ENCODE results near the gene FGFR4. TPM values are rescaled to one million over a fixed set of nuclear protein-coding genes. Genes with fewer than 3 reads are reported as not detected.

FGFR4 gene
- total and polyA plus RNA-seq, 2 donors from 2014 or later, result 50.2 to 72.6 TPM

GRCh38 chr5:177126771-177127170 lies 40.1 kb downstream of the FGFR4 start:
- intact Hi-C loops (cut with DNase I), result no loop called here
- Histone ChIP-seq H3K27me3 (ENCODE audit: control insufficient read depth, insufficient read depth, low read length) (no peaks in the 10 kb centered on the region), H3K9me3 (ENCODE audit: control insufficient read depth in 2 of 3, insufficient read depth in 1 of 3, low read length in 3 of 3) (no peaks in the 10 kb centered on the region), H3K9ac (ENCODE audit: low read length in 3 of 3) (no peak overlapping the region), H3K4me1 (ENCODE audit: control insufficient read depth in 2 of 3, insufficient read depth in 2 of 3, low read depth in 1 of 3, low read length in 3 of 3) (no peaks in the 10 kb centered on the region), H3K27ac (ENCODE audit: low read depth in 2 of 2, low read length in 2 of 2) (no peak overlapping the region), H3K4me3 (ENCODE audit: low read length in 3 of 3) (no peak overlapping the region), H3K36me3 (ENCODE audit: control insufficient read depth in 2 of 3, insufficient read depth in 3 of 3, low read length in 3 of 3) (no peaks in the 10 kb centered on the region)
- FAIRE-seq, result no peak
- DNase-seq, result peak in 1 of 5 donors; percentile 23
- no peak for TF ChIP-seq CTCF (IDR thresholded peaks at IDR 0.05; ENCODE audit: borderline replicate concordance, extremely low read depth, insufficient read depth)

GRCh38 chr5:177128551-177128981 lies 41.9 kb downstream of the FGFR4 start:
- Histone ChIP-seq H3K9ac (ENCODE audit: low read length in 3 of 3) (no peak overlapping the region), H3K9me3 (ENCODE audit: control insufficient read depth in 2 of 3, insufficient read depth in 1 of 3, low read length in 3 of 3) (no peaks in the 10 kb centered on the region), H3K36me3 (ENCODE audit: control insufficient read depth in 2 of 3, insufficient read depth in 3 of 3, low read length in 3 of 3) (no peaks in the 10 kb centered on the region), H3K27ac (ENCODE audit: low read depth in 2 of 2, low read length in 2 of 2) (no peak overlapping the region), H3K27me3 (ENCODE audit: control insufficient read depth, insufficient read depth, low read length) (no peaks in the 10 kb centered on the region), H3K4me1 (ENCODE audit: control insufficient read depth in 2 of 3, insufficient read depth in 2 of 3, low read depth in 1 of 3, low read length in 3 of 3) (no peaks in the 10 kb centered on the region), H3K4me3 (ENCODE audit: low read length in 3 of 3) (no peak overlapping the region)
- TF ChIP-seq CTCF (IDR thresholded peaks at IDR 0.05; ENCODE audit: borderline replicate concordance, extremely low read depth, insufficient read depth), result no peak
- intact Hi-C loops (cut with DNase I), result no loop called here
- FAIRE-seq (no peak), DNase-seq (peak in 2 of 5 donors; percentile 16 to 45)

- intact Hi-C loops (cut with DNase I), result no loop called here
- TF ChIP-seq CTCF (IDR thresholded peaks at IDR 0.05; ENCODE audit: borderline replicate concordance, extremely low read depth, insufficient read depth), result no peak
- no peaks in the 10 kb centered on the region for H3K27me3 ChIP-seq (ENCODE audit: control insufficient read depth, insufficient read depth, low read length)
Measured at GRCh38 chr5:177130211-177131018, 43.7 kb downstream of the FGFR4 start.

More at GRCh38 chr5:177130211-177131018, 43.7 kb downstream of the FGFR4 start:
- Histone ChIP-seq H3K36me3 (ENCODE audit: control insufficient read depth in 2 of 3, insufficient read depth in 3 of 3, low read length in 3 of 3) (peaks cover 0 to 5% (median 4%) of the 10 kb centered on the region in 3 donors), H3K27ac (ENCODE audit: low read depth in 2 of 2, low read length in 2 of 2) (no peak overlapping the region), H3K9ac (ENCODE audit: low read length in 3 of 3) (no peak overlapping the region), H3K4me3 (ENCODE audit: low read length in 3 of 3) (no peak overlapping the region), H3K4me1 (ENCODE audit: control insufficient read depth in 2 of 3, insufficient read depth in 2 of 3, low read depth in 1 of 3, low read length in 3 of 3) (peaks cover 3 to 8% (median 7%) of the 10 kb centered on the region in 3 donors), H3K9me3 (ENCODE audit: control insufficient read depth in 2 of 3, insufficient read depth in 1 of 3, low read length in 3 of 3) (no peaks in the 10 kb centered on the region)
- DNase-seq (peak in 2 of 5 donors; percentile 26 to 34), FAIRE-seq (no peak)
